HEK293 (cell line): Measurements from ENCODE around the gene UNC5B.

Source experiments
- CTCF ChIA-PET: fragments of 350-600 bp; formaldehyde crosslinking; extraction: SDS; loops from one replicate; lab custom pipeline; 2021; ENCODE audit warnings: antibody characterized with exemption; lab: Yijun Ruan, JAX
- POLR2A ChIA-PET: fragments of 300-600 bp; formaldehyde crosslinking; extraction: SDS; loops from one replicate; lab custom pipeline; 2020; ENCODE audit warnings: antibody characterized with exemption, inconsistent platforms; lab: Yijun Ruan, JAX
- H3K27ac ChIP-seq: fragments of 200-500 bp; sonication (Bioruptor generic); 2 replicates; pipeline ENCODE4 v1.5.1; 2014; ENCODE audit warnings: low read depth, low read length, control low read depth, inconsistent platforms; ENCODE audit errors: extremely low read depth
- H3K36me3 ChIP-seq, 2 experiments: fragments of 200-500 bp in 1 of 2; sonication (Bioruptor generic) in 1 of 2; 1 replicate in 1 of 2; 2 replicates in 1 of 2; pipeline ENCODE4 v1.5.1; 2014 to 2017; ENCODE audit warnings: inconsistent platforms in 2 of 2, low read length in 2 of 2; ENCODE audit not compliant: control insufficient read depth in 2 of 2, insufficient read depth in 1 of 2
- H3K4me1 ChIP-seq: fragments of 200-500 bp; sonication (Bioruptor generic); 2 replicates; pipeline ENCODE4 v1.5.1; 2014; ENCODE audit warnings: mild to moderate bottlenecking, low read length, inconsistent platforms; ENCODE audit not compliant: control insufficient read depth, insufficient read depth
- H3K4me3 ChIP-seq: 2 replicates; pipeline ENCODE4 v1.5.1; 2011; ENCODE audit warnings: low read depth, mild to moderate bottlenecking, control low read depth, low read length, moderate library complexity
- H3K9me3 ChIP-seq: fragments of 200-500 bp; sonication (Bioruptor generic); 2 replicates; pipeline ENCODE4 v1.5.1; 2014; ENCODE audit warnings: low read depth, low read length, inconsistent platforms; ENCODE audit not compliant: control insufficient read depth, insufficient read depth
- IKZF3 ChIP-seq: fragments of 450-650 bp; IDR thresholded peaks from 2 replicates; pipeline ENCODE4 v1.5.0; 2018; ENCODE audit warnings: missing biosample characterization, mild to moderate bottlenecking, missing genetic modification characterization, moderate library complexity
- SCRT2 ChIP-seq: fragments of 450-650 bp; formaldehyde crosslinking; IDR thresholded peaks from 2 replicates; pipeline ENCODE4 v1.5.1; 2016; ENCODE audit warnings: missing biosample characterization, missing genetic modification characterization
- TRIM28 ChIP-seq: IDR thresholded peaks from 2 replicates; pipeline ENCODE4 v1.6.1; 2011; ENCODE audit warnings: low read length, control low read depth, borderline replicate concordance
- ZNF274 ChIP-seq, 2 experiments: fragments of 200-500 bp in 1 of 2; fragments of 450-650 bp in 1 of 2; sonication (Bioruptor generic) in 1 of 2; formaldehyde crosslinking in 1 of 2; IDR thresholded peaks; 2 replicates each; pipeline versions ENCODE4 v1.5.1 to v1.6.1; 2014 to 2016; ENCODE audit warnings: borderline replicate concordance in 1 of 2, inconsistent platforms in 1 of 2, low read length in 1 of 2, missing biosample characterization in 1 of 2, missing genetic modification characterization in 1 of 2
- ZNF350 ChIP-seq: fragments of 450-650 bp; formaldehyde crosslinking; IDR thresholded peaks from 2 replicates; pipeline ENCODE4 v1.5.0; 2017; ENCODE audit warnings: missing biosample characterization, mild to moderate bottlenecking, missing genetic modification characterization
- ZNF426 ChIP-seq: fragments of 450-650 bp; formaldehyde crosslinking; IDR thresholded peaks from 2 replicates; pipeline ENCODE4 v1.5.1; 2017; ENCODE audit warnings: missing biosample characterization, missing genetic modification characterization, mild to moderate bottlenecking, inconsistent platforms, moderate library complexity
- ZNF600 ChIP-seq: fragments of 450-650 bp; formaldehyde crosslinking; IDR thresholded peaks from 2 replicates; pipeline ENCODE4 v1.5.1; 2016; ENCODE audit warnings: missing biosample characterization, missing genetic modification characterization
- ZNF626 ChIP-seq: fragments of 450-650 bp; sonication (Bioruptor Pico); formaldehyde crosslinking; IDR thresholded peaks from 2 replicates; pipeline ENCODE4 v1.5.1; 2018; ENCODE audit warnings: missing biosample characterization, missing genetic modification characterization, inconsistent platforms
- ZNF768 ChIP-seq: fragments of 450-650 bp; formaldehyde crosslinking; IDR thresholded peaks from 2 replicates; pipeline ENCODE4 v1.5.1; 2018; ENCODE audit warnings: missing biosample characterization, mild to moderate bottlenecking, missing genetic modification characterization
- TF ChIP-seq, protein P1 (sequence below): fragments of 450-650 bp; formaldehyde crosslinking; IDR thresholded peaks from 2 replicates; pipeline ENCODE4 v1.5.1; 2016; ENCODE audit warnings: missing biosample characterization, missing genetic modification characterization
- TF ChIP-seq, protein P2 (sequence below): fragments of 450-650 bp; formaldehyde crosslinking; IDR thresholded peaks from 2 replicates; pipeline ENCODE4 v1.5.1; 2016; ENCODE audit warnings: missing biosample characterization, missing genetic modification characterization
- TF ChIP-seq, protein P3 (sequence below): fragments of 450-650 bp; IDR thresholded peaks from 2 replicates; pipeline ENCODE4 v1.5.1; 2018; ENCODE audit warnings: missing biosample characterization, missing genetic modification characterization
- TF ChIP-seq, protein P4 (sequence below): fragments of 450-650 bp; formaldehyde crosslinking; IDR thresholded peaks from 2 replicates; pipeline ENCODE4 v1.5.1; 2016; ENCODE audit warnings: missing biosample characterization, missing genetic modification characterization

Gene UNC5B

DNA sequence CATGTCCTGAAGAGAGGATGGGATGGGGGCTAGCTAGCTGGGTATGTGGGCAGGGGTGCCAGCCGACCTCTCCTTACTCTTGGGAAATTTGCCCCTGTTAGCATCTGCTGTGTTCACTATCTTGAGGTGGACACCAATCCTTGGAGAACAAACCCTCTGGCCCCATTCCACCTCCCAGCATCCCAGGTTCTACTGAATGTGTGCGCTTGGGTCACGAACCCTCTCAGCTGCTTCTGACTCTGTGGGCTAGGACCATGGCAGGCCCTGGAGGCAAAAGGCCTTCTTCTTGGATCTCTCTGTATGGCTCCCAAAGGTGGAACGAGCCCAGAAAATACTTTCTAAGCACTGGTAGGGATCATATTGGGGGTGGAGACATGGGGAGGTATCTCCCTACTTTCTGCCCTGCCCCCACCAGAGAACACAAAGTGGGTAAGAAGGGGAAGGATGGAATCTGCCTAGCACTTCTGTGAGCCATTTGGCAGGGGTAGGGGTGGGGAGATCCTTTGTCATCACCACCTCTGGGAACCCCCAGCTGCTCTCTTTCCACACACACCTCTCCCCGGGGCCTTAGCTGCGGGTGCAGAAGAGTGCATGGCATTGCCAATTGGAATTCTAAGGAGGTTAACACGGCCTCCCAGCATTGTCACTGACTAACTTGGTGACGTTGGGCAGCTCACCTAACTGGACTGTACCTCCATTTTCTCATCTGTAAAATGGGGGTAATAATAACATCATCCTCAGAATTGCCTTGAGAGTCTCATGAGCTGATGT, 7.7 kb downstream of the UNC5B start:
- H3K4me1 ChIP-seq, result peaks cover 22% of the 10 kb centered on the region
- no peak overlapping the region for H3K4me3 ChIP-seq
- CTCF ChIA-PET, result interaction anchor here (0.5 to 1.2 kb wide), 3 partner anchors 13 to 65 kb away, joined by 3 read pairs; no protein-coding TSS in a partner anchor
- H3K27ac ChIP-seq, result no peak overlapping the region
- POLR2A ChIA-PET, result no interaction called here
- TF ChIP-seq, protein P1, sequence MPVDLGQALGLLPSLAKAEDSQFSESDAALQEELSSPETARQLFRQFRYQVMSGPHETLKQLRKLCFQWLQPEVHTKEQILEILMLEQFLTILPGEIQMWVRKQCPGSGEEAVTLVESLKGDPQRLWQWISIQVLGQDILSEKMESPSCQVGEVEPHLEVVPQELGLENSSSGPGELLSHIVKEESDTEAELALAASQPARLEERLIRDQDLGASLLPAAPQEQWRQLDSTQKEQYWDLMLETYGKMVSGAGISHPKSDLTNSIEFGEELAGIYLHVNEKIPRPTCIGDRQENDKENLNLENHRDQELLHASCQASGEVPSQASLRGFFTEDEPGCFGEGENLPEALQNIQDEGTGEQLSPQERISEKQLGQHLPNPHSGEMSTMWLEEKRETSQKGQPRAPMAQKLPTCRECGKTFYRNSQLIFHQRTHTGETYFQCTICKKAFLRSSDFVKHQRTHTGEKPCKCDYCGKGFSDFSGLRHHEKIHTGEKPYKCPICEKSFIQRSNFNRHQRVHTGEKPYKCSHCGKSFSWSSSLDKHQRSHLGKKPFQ (tag by site-specific recombination), result no peak
- TF ChIP-seq, protein P2, sequence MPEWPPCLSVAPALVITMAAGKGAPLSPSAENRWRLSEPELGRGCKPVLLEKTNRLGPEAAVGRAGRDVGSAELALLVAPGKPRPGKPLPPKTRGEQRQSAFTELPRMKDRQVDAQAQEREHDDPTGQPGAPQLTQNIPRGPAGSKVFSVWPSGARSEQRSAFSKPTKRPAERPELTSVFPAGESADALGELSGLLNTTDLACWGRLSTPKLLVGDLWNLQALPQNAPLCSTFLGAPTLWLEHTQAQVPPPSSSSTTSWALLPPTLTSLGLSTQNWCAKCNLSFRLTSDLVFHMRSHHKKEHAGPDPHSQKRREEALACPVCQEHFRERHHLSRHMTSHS, result no peak
- no peak for TF ChIP-seq SCRT2 (tag by site-specific recombination)
- H3K36me3 ChIP-seq, result peaks cover 0 to 14% of the 10 kb centered on the region in 2 experiments; a peak in 1 of 3 replicates
- no peaks in the 10 kb centered on the region for H3K9me3 ChIP-seq

DNA sequence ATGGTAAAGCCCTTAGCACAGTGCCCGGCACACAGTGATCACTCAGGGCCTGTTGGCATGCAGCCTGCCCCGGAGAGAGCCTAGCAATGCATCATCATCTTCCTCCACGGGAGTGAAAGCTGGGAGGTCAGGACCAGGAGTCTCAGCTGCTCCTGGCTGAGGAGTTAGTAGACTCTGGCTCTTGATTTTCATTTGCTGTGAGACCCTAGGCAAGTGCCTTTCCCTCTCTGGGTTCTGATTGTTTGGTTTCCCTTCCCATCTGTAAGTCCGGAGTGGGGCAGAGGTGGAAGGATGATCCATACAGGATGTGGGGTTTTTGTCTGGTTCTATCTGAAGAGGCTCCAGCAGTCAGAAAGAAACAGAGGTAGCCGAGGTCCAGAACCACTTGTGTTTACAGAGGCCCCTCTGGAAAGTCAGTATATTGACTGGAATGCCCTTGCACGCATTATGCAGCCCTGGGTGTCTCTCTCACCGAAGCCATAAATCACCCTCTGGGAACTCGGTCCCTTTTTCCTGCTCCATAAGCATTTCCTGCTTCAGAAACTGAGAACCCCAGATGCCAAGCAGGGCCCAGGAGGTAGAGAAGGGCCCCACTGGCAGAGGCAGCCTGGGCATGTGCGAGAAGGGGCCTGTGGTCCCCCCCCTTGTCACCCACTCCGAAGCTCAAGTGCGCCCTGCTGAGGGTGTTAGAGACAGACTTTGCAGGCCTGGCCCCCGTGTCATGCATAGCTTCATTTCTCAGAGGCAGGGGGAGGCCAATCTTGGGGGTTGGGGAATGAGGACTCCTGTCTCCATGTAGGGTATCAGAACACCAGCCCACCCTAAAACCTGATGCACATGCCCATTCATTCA, 8.5 kb downstream of the UNC5B start:
- no peak overlapping the region for H3K4me3 ChIP-seq
- CTCF ChIA-PET, result interaction anchor here (0.5 to 1.4 kb wide), 6 partner anchors 49 to 462 kb away, joined by 3 to 6 read pairs (median 3); no protein-coding TSS in a partner anchor
- H3K4me1 ChIP-seq, result peaks cover 14% of the 10 kb centered on the region
- TF ChIP-seq SCRT2 (tag by site-specific recombination), result no peak
- TF ChIP-seq, protein P3, sequence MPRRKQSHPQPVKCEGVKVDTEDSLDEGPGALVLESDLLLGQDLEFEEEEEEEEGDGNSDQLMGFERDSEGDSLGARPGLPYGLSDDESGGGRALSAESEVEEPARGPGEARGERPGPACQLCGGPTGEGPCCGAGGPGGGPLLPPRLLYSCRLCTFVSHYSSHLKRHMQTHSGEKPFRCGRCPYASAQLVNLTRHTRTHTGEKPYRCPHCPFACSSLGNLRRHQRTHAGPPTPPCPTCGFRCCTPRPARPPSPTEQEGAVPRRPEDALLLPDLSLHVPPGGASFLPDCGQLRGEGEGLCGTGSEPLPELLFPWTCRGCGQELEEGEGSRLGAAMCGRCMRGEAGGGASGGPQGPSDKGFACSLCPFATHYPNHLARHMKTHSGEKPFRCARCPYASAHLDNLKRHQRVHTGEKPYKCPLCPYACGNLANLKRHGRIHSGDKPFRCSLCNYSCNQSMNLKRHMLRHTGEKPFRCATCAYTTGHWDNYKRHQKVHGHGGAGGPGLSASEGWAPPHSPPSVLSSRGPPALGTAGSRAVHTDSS (tag by site-specific recombination), result peak; percentile 48; the same call in 1 of the 2 replicates
- peak; percentile 45; the same call in 1 of the 2 replicates for TF ChIP-seq ZNF600 (tag by site-specific recombination)
- TF ChIP-seq TRIM28, result no peak
- TF ChIP-seq ZNF768 (tag by site-specific recombination), result 0 out of 2 replicates have a peak, but pooled peaks have one; percentile 52
- TF ChIP-seq ZNF274 (IDR thresholded peaks at IDR 0.05; ENCODE audit: low read length), result no peak
- no peak for TF ChIP-seq ZNF274 (tag by site-specific recombination; IDR thresholded peaks at IDR 0.05; ENCODE audit: borderline replicate concordance)
- TF ChIP-seq IKZF3, result no peak
- no peak overlapping the region for H3K27ac ChIP-seq
- H3K36me3 ChIP-seq, result peaks cover 0 to 21% of the 10 kb centered on the region in 2 experiments; a peak in 1 of 3 replicates
- H3K9me3 ChIP-seq, result no peaks in the 10 kb centered on the region
- POLR2A ChIA-PET, result no interaction called here

DNA sequence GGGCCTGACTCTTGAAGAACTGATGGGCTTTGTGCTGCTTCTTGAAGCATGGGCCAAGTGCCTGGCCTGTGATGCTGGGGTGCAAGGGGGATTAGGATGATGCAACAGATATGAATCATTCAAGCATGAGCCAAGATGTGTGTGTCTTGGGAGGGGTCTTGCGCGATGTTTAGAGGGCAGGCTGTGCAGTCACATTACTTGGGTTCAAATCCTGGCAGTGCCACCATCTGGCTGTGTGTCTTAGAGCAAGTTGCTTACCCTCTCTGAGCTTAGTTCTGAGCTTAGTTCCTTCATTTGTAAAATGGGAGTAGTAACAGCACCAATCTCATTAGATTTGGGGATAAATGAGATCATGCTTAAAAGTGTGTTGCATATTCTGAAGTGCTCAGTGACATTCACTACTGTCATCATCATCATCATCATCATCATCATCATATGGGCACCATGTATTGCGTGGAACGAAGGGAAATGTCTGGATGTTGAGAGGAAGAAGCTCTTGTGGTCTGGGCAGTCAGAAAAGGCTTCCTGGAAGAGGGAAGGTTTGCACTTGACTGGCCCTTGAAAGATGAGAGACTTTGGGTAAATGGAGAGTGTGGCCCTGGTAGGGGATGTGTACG, 9.3 kb downstream of the UNC5B start:
- Histone ChIP-seq H3K4me3 (no peak overlapping the region), H3K27ac (no peak overlapping the region), H3K9me3 (no peaks in the 10 kb centered on the region), H3K4me1 (peaks cover 6% of the 10 kb centered on the region), H3K36me3 (peaks cover 0 to 21% of the 10 kb centered on the region in 2 experiments; a peak in 1 of 3 replicates)
- CTCF ChIA-PET, result interaction anchor here (0.5 to 1.4 kb wide), 4 partner anchors 9 to 369 kb away, joined by 3 to 6 read pairs (median 3); no protein-coding TSS in a partner anchor
- TF ChIP-seq, protein P1 (tag by site-specific recombination), result no peak
- TF ChIP-seq, protein P3 (tag by site-specific recombination), result peak; percentile 94
- TF ChIP-seq, protein P4, sequence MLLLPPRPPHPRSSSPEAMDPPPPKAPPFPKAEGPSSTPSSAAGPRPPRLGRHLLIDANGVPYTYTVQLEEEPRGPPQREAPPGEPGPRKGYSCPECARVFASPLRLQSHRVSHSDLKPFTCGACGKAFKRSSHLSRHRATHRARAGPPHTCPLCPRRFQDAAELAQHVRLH, result peak; percentile 34; the same call in 1 of the 2 replicates
- TF ChIP-seq ZNF350 (tag by site-specific recombination) (no peak), ZNF626 (tag by site-specific recombination) (no peak), ZNF426 (tag by site-specific recombination) (no peak), ZNF768 (tag by site-specific recombination) (peak; percentile 84; the same call in 1 of the 2 replicates)
- TF ChIP-seq, all 188 proteins: peak for 3
- POLR2A ChIA-PET, result interaction anchor here (1.1 kb wide), 1 partner anchor 10 kb away, joined by 3 read pairs; no protein-coding TSS in a partner anchor
